Measurements from ENCODE around the gene NAT10.

DNA sequence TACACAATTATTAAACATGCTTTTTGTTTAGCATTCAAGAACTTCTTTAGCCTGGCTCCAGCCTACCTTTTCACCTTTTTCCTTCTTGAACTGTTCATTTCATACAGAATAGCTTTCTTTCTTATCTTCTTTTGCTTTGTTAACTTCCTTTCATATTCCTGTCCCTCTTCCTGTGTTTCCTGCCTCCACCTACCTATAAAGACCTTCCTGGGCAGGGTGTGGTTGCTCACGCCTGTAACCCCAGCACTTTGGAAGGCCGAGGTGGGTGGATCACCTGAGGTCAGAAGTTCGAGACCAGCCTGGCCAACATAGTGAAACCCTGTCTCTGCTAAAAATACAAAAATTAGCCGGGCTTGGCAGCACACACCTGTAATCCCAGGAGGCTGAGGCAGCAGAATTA is 31.0 kb upstream of the NAT10 start:
- TF ChIP-seq, protein P1, sequence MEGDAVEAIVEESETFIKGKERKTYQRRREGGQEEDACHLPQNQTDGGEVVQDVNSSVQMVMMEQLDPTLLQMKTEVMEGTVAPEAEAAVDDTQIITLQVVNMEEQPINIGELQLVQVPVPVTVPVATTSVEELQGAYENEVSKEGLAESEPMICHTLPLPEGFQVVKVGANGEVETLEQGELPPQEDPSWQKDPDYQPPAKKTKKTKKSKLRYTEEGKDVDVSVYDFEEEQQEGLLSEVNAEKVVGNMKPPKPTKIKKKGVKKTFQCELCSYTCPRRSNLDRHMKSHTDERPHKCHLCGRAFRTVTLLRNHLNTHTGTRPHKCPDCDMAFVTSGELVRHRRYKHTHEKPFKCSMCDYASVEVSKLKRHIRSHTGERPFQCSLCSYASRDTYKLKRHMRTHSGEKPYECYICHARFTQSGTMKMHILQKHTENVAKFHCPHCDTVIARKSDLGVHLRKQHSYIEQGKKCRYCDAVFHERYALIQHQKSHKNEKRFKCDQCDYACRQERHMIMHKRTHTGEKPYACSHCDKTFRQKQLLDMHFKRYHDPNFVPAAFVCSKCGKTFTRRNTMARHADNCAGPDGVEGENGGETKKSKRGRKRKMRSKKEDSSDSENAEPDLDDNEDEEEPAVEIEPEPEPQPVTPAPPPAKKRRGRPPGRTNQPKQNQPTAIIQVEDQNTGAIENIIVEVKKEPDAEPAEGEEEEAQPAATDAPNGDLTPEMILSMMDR (conservative IDR thresholded peaks at IDR 0.05; ENCODE audit: low read depth, low read length) = no peak
- TF ChIP-seq EZH2 (IDR thresholded peaks at IDR 0.05; ENCODE audit: low read length, unreplicated experiment) = no peak
